SH-SY5Y (cell line): ENCODE data around the gene NR3C1.

Source experiments
- GATA2 ChIP-seq: IDR thresholded peaks from 2 replicates; pipeline ENCODE4 v1.6.1; 2011; ENCODE audit warnings: mild to moderate bottlenecking, low read depth, low read length
- GATA3 ChIP-seq: IDR thresholded peaks from 2 replicates; pipeline ENCODE4 v1.6.1; 2011; ENCODE audit warnings: low read depth, mild to moderate bottlenecking, low read length, moderate library complexity

The NR3C1 gene

GRCh38 chr5:143268388-143268787 is 135.1 kb downstream of the NR3C1 start:
- no peak for TF ChIP-seq GATA2

GRCh38 chr5:143267186-143267585 is 136.3 kb downstream of the NR3C1 start:
- TF ChIP-seq GATA2 (no peak), GATA3 (no peak)

- no peak for TF ChIP-seq GATA2
- TF ChIP-seq GATA3, result no peak
Measured at GRCh38 chr5:143265995-143266394, 137.5 kb downstream of the NR3C1 start.

- TF ChIP-seq GATA2 (no peak), GATA3 (no peak)
Measured at GRCh38 chr5:143263272-143263810, 140.1 kb downstream of the NR3C1 start.

GRCh38 chr5:143262393-143263174 is 140.9 kb downstream of the NR3C1 start:
- TF ChIP-seq GATA3, result no peak
- no peak for TF ChIP-seq GATA2

GRCh38 chr5:143261748-143262392 is 141.6 kb downstream of the NR3C1 start:
- TF ChIP-seq GATA2 (no peak), GATA3 (no peak)

GRCh38 chr5:143259254-143259605 is 144.3 kb downstream of the NR3C1 start:
- TF ChIP-seq GATA3 (no peak), GATA2 (no peak)

- TF ChIP-seq GATA2 (no peak), GATA3 (no peak)
Measured at GRCh38 chr5:143258559-143259253, 144.8 kb downstream of the NR3C1 start.

- TF ChIP-seq GATA2 (no peak), GATA3 (no peak)
Measured at GRCh38 chr5:143254819-143255218, 148.7 kb downstream of the NR3C1 start.

- no peak for TF ChIP-seq GATA2
- TF ChIP-seq GATA3, result no peak
Measured at GRCh38 chr5:143251946-143252345, 151.5 kb downstream of the NR3C1 start.

- TF ChIP-seq GATA2 (no peak), GATA3 (no peak)
Measured at GRCh38 chr5:143251190-143251589, 152.3 kb downstream of the NR3C1 start.

- TF ChIP-seq GATA2 (no peak), GATA3 (no peak)
Measured at GRCh38 chr5:143249851-143250250, 153.6 kb downstream of the NR3C1 start.

GRCh38 chr5:143248822-143249579 is 154.5 kb downstream of the NR3C1 start:
- TF ChIP-seq GATA3 (no peak), GATA2 (no peak)

GRCh38 chr5:143248391-143248790 is 155.1 kb downstream of the NR3C1 start:
- no peak for TF ChIP-seq GATA3
- no peak for TF ChIP-seq GATA2
